ENCODE results near the gene HS6ST2. TPM values are rescaled to one million over a fixed set of nuclear protein-coding genes. Genes with fewer than 3 reads are reported as not detected.

HS6ST2 gene
- total RNA-seq, 2 experiments from 2014 or later, result 0.75 to 0.81 TPM

- POLR2A ChIA-PET, result no interaction called here
- DNase-seq, result no peak
- Mint-ChIP-seq H3K4me3 (no peak overlapping the region), H3K9me3 (no peaks in the 10 kb centered on the region), H3K36me3 (no peaks in the 10 kb centered on the region), H3K27ac (no peak overlapping the region), H3K4me1 (ENCODE audit: low read depth) (no peaks in the 10 kb centered on the region), H3K27me3 (peaks cover 2% of the 10 kb centered on the region)
- intact Hi-C loops (cut with micrococcal nuclease), result no loop called here
- CTCF ChIA-PET, result no interaction called here
Observed at GRCh38 chrX:132758759-132759158, 199.7 kb downstream of the HS6ST2 start.

GRCh38 chrX:132757066-132757623 is 201.3 kb downstream of the HS6ST2 start:
- H3K4me1 Mint-ChIP-seq (ENCODE audit: low read depth), result no peaks in the 10 kb centered on the region
- H3K27me3 Mint-ChIP-seq, result peaks cover 2% of the 10 kb centered on the region
- ChIA-PET CTCF (no interaction called here), POLR2A (no interaction called here)
- H3K9me3 Mint-ChIP-seq, result no peaks in the 10 kb centered on the region
- intact Hi-C loops (cut with micrococcal nuclease), result no loop called here
- no peaks in the 10 kb centered on the region for H3K36me3 Mint-ChIP-seq
- no peak overlapping the region for H3K27ac Mint-ChIP-seq
- no peak for DNase-seq
- H3K4me3 Mint-ChIP-seq, result no peak overlapping the region

GRCh38 chrX:132756439-132756838 is 202.0 kb downstream of the HS6ST2 start:
- Mint-ChIP-seq H3K36me3 (no peaks in the 10 kb centered on the region), H3K27ac (no peak overlapping the region), H3K4me1 (ENCODE audit: low read depth) (no peaks in the 10 kb centered on the region), H3K4me3 (no peak overlapping the region), H3K9me3 (no peaks in the 10 kb centered on the region), H3K27me3 (peaks cover 2% of the 10 kb centered on the region)
- POLR2A ChIA-PET, result no interaction called here
- CTCF ChIA-PET, result no interaction called here
- no peak for DNase-seq
- intact Hi-C loops (cut with micrococcal nuclease), result no loop called here

GRCh38 chrX:132751063-132751690 is 207.3 kb downstream of the HS6ST2 start:
- H3K36me3 Mint-ChIP-seq, result no peaks in the 10 kb centered on the region
- no peaks in the 10 kb centered on the region for H3K4me1 Mint-ChIP-seq (ENCODE audit: low read depth)
- H3K27me3 Mint-ChIP-seq, result peaks cover under 1% of the 10 kb centered on the region
- CTCF ChIA-PET, result interaction anchor here (0.6 to 1.2 kb wide), 2 partner anchors 10 to 11 kb away, joined by 3 read pairs; no protein-coding TSS in a partner anchor
- intact Hi-C loops (cut with micrococcal nuclease), result no loop called here
- H3K9me3 Mint-ChIP-seq, result no peaks in the 10 kb centered on the region
- no peak overlapping the region for H3K27ac Mint-ChIP-seq
- POLR2A ChIA-PET, result interaction anchor here (1.2 kb wide), 1 partner anchor 24 kb away, joined by 3 read pairs; no protein-coding TSS in a partner anchor
- DNase-seq, result no peak
- no peak overlapping the region for H3K4me3 Mint-ChIP-seq

DNA sequence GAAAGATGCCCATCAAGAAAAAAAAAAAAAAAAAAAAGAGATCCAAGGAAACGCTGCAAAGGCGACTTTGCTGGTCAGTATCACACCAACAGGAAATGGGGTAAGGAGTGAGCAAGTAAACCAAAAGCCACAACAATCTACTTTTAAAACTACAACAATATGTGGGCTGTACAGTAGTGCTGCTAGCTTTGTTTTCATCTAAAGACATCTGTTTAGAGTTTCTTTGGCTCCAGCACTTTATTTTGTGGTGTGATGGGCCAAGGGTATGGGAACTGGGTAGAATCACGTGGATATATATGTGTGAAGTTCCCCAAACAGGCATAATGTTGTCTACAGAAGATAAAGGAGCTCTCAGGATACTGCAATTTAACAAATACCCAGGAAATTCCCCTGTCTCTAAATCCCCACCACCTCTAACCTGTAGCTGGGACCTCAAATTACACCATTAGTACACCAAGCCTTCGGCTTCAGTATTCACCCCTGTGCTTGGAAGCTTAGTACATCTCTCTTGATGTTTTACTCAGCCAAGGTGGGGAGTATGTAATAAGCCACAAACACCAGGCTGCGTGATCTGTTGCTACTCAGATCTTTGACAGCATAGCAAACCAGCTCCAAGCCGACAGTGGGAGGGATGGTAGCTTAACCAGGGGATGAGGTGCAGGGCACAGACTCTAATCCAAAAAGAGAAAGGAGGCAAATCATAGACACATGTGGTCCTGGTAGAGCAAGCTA is 207.9 kb downstream of the HS6ST2 start:
- Mint-ChIP-seq H3K9me3 (no peaks in the 10 kb centered on the region), H3K27me3 (no peaks in the 10 kb centered on the region), H3K36me3 (no peaks in the 10 kb centered on the region), H3K27ac (no peak overlapping the region), H3K4me3 (no peak overlapping the region), H3K4me1 (ENCODE audit: low read depth) (no peaks in the 10 kb centered on the region)
- intact Hi-C loops (cut with micrococcal nuclease), result no loop called here
- ChIA-PET CTCF (interaction anchor here (0.6 to 1.2 kb wide), 2 partner anchors 9 to 10 kb away, joined by 3 read pairs; no protein-coding TSS in a partner anchor), POLR2A (interaction anchor here (0.8 to 1.2 kb wide), 2 partner anchors 13 to 24 kb away, joined by 3 read pairs; no protein-coding TSS in a partner anchor)
- no peak for DNase-seq

GRCh38 chrX:132749406-132749805 is 209.0 kb downstream of the HS6ST2 start:
- Mint-ChIP-seq H3K4me3 (no peak overlapping the region), H3K27me3 (no peaks in the 10 kb centered on the region), H3K27ac (no peak overlapping the region), H3K9me3 (no peaks in the 10 kb centered on the region), H3K36me3 (no peaks in the 10 kb centered on the region), H3K4me1 (ENCODE audit: low read depth) (no peaks in the 10 kb centered on the region)
- ChIA-PET POLR2A (no interaction called here), CTCF (no interaction called here)
- intact Hi-C loops (cut with micrococcal nuclease), result loop anchor here (10.0 kb wide), 1 partner anchor 205 kb away; the partner anchor contains the start of gene HS6ST2
- DNase-seq, result no peak

GRCh38 chrX:132748909-132749308 is 209.5 kb downstream of the HS6ST2 start:
- Mint-ChIP-seq H3K36me3 (no peaks in the 10 kb centered on the region), H3K4me3 (no peak overlapping the region), H3K27me3 (no peaks in the 10 kb centered on the region), H3K9me3 (no peaks in the 10 kb centered on the region), H3K27ac (no peak overlapping the region), H3K4me1 (ENCODE audit: low read depth) (no peaks in the 10 kb centered on the region)
- ChIA-PET POLR2A (no interaction called here), CTCF (no interaction called here)
- intact Hi-C loops (cut with micrococcal nuclease), result loop anchor here (10.0 kb wide), 1 partner anchor 206 kb away; the partner anchor contains the start of gene HS6ST2
- no peak for DNase-seq

- H3K9me3 Mint-ChIP-seq, result no peaks in the 10 kb centered on the region
Observed at GRCh38 chrX:132748268-132748667, 210.2 kb downstream of the HS6ST2 start.

DNA sequence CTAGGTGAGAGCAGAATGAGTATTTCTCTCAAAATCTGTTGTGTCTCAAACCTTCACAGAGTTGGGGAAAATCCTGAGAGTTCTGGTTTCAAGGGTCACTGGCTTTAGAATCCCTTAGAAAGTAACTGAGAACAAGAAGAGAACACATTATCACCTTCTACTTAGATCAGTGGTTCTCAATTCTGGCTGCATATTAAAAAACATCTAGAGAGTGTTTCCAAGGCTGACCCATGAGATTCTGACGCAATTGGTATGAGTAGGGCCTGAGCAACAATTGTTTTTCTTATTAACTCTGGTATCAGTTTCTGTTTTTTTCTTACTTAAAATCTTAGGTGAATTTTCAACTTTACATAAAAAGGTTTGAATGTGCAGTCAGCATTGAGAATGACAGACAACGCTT is 212.8 kb downstream of the HS6ST2 start:
- Mint-ChIP-seq H3K27me3 (no peaks in the 10 kb centered on the region), H3K27ac (no peak overlapping the region), H3K36me3 (no peaks in the 10 kb centered on the region), H3K4me1 (ENCODE audit: low read depth) (peaks cover 7% of the 10 kb centered on the region), H3K9me3 (no peaks in the 10 kb centered on the region), H3K4me3 (no peak overlapping the region)
- CTCF ChIA-PET, result no interaction called here
- DNase-seq, result no peak
- intact Hi-C loops (cut with micrococcal nuclease), result loop anchor here (10.0 kb wide), 1 partner anchor 209 kb away; the partner anchor contains the start of gene HS6ST2
- POLR2A ChIA-PET, result no interaction called here

More at GRCh38 chrX:132748268-132748667, 210.2 kb downstream of the HS6ST2 start:
- Mint-ChIP-seq H3K4me3 (no peak overlapping the region), H3K27me3 (no peaks in the 10 kb centered on the region), H3K4me1 (ENCODE audit: low read depth) (no peaks in the 10 kb centered on the region), H3K36me3 (no peaks in the 10 kb centered on the region), H3K27ac (no peak overlapping the region)
- CTCF ChIA-PET, result no interaction called here
- POLR2A ChIA-PET, result no interaction called here
- no peak for DNase-seq
- intact Hi-C loops (cut with micrococcal nuclease), result loop anchor here (10.0 kb wide), 1 partner anchor 207 kb away; the partner anchor contains the start of gene HS6ST2

DNA sequence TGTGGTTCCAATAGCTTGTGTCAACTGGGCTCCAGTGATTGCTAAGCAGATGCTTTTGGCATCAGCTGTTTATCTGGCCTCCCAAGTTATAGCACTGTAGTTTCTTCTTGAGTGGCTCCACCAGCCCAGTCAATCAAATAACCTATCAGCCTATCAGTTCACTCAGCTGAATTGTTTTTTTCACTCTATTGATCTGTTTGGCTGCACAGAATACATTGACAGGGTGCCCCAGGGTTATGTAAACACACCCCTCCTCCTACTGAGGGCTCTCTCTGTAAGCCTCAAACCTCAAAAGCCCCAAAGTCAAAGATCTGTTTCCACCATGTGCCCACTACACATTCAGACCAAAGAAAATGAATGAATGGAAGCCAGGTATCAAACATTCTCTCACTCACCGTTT is 214.0 kb downstream of the HS6ST2 start:
- no peaks in the 10 kb centered on the region for H3K27me3 Mint-ChIP-seq
- no peaks in the 10 kb centered on the region for H3K36me3 Mint-ChIP-seq
- H3K4me1 Mint-ChIP-seq (ENCODE audit: low read depth), result peaks cover 7% of the 10 kb centered on the region
- intact Hi-C loops (cut with micrococcal nuclease), result loop anchor here (10.0 kb wide), 1 partner anchor 210 kb away; the partner anchor contains the start of gene HS6ST2
- no peak for DNase-seq
- no peak overlapping the region for H3K27ac Mint-ChIP-seq
- no peak overlapping the region for H3K4me3 Mint-ChIP-seq
- H3K9me3 Mint-ChIP-seq, result no peaks in the 10 kb centered on the region
- ChIA-PET CTCF (no interaction called here), POLR2A (interaction anchor here (1.5 kb wide), 1 partner anchor 29 kb away, joined by 3 read pairs; no protein-coding TSS in a partner anchor)

- Mint-ChIP-seq H3K4me3 (no peak overlapping the region), H3K27me3 (no peaks in the 10 kb centered on the region), H3K4me1 (ENCODE audit: low read depth) (peaks cover 14% of the 10 kb centered on the region), H3K27ac (no peak overlapping the region), H3K36me3 (no peaks in the 10 kb centered on the region), H3K9me3 (no peaks in the 10 kb centered on the region)
- CTCF ChIA-PET, result no interaction called here
- DNase-seq, result no peak
- intact Hi-C loops (cut with micrococcal nuclease), result loop anchor here (10.0 kb wide), 1 partner anchor 212 kb away; the partner anchor contains the start of gene HS6ST2
- POLR2A ChIA-PET, result interaction anchor here (1.5 kb wide), 1 partner anchor 31 kb away, joined by 3 read pairs; no protein-coding TSS in a partner anchor
Observed at GRCh38 chrX:132743086-132743485, 215.3 kb downstream of the HS6ST2 start.

GRCh38 chrX:132742246-132742645 is 216.2 kb downstream of the HS6ST2 start:
- Mint-ChIP-seq H3K36me3 (no peaks in the 10 kb centered on the region), H3K9me3 (no peaks in the 10 kb centered on the region), H3K4me3 (no peak overlapping the region), H3K27ac (no peak overlapping the region), H3K27me3 (no peaks in the 10 kb centered on the region), H3K4me1 (ENCODE audit: low read depth) (peaks cover 21% of the 10 kb centered on the region)
- ChIA-PET POLR2A (no interaction called here), CTCF (interaction anchor here (1.0 kb wide), 1 partner anchor 8 kb away, joined by 3 read pairs; no protein-coding TSS in a partner anchor)
- intact Hi-C loops (cut with micrococcal nuclease), result loop anchor here (10.0 kb wide), 1 partner anchor 213 kb away; the partner anchor contains the start of gene HS6ST2
- DNase-seq, result no peak

Data from activated CD4-positive, alpha-beta memory T cell treated with anti-CD3 and anti-CD28 coated beads for 36 hours (primary cell).